ENCODE results near the gene SPPL3.
"Not testable (repeated sequence)": the region's sequence is repeated elsewhere in the genome, so short reads cannot be mapped to it uniquely, and the experiment has no call there.

SPPL3 gene

DNA sequence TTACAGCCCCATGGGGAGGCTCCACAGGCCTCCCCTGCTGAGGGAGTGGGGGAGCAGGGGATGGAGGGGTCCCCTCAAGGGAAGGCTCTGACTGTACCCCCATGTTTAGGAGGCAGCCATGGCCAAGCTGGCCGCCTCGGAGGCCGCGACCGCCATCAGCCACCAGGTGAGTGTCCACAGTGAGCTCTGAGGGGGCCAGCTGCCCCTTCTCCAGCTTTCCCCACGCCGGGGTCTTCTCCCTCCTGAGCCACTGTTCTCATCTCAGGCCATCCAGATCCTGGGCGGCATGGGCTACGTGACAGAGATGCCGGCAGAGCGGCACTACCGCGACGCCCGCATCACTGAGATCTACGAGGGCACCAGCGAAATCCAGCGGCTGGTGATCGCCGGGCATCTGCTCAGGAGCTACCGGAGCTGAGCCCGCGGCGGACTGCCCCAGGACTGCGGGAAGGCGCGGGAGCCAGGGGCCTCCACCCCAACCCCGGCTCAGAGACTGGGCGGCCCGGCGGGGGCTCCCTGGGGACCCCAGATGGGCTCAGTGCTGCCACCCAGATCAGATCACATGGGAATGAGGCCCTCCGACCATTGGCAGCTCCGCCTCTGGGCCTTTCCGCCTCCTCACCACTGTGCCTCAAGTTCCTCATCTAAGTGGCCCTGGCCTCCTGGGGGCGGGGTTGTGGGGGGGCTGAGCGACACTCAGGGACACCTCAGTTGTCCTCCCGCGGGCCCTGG, 165.0 kb downstream of the SPPL3 start:
- Histone ChIP-seq H3K4me3 (ENCODE audit: low read length) (no peak overlapping the region), H3K36me3 (ENCODE audit: control insufficient read depth, insufficient read depth, low read length) (peaks cover 2% of the 10 kb centered on the region), H3K4me1 (ENCODE audit: control insufficient read depth, insufficient read depth, low read length) (no peaks in the 10 kb centered on the region), H3K9ac (ENCODE audit: low read length) (no peak overlapping the region), H3K27ac (ENCODE audit: low read depth, low read length) (no peak overlapping the region), H3K27me3 (ENCODE audit: control insufficient read depth, insufficient read depth, low read length) (no peaks in the 10 kb centered on the region)

- Histone ChIP-seq H3K9ac (ENCODE audit: low read length) (no peak overlapping the region), H3K4me3 (ENCODE audit: low read length) (no peak overlapping the region), H3K27ac (ENCODE audit: low read depth, low read length) (no peak overlapping the region), H3K36me3 (ENCODE audit: control insufficient read depth, insufficient read depth, low read length) (peaks cover 2% of the 10 kb centered on the region), H3K27me3 (ENCODE audit: control insufficient read depth, insufficient read depth, low read length) (no peaks in the 10 kb centered on the region), H3K4me1 (ENCODE audit: control insufficient read depth, insufficient read depth, low read length) (no peaks in the 10 kb centered on the region)
Measured at GRCh38 chr12:120738252-120739030, 165.7 kb downstream of the SPPL3 start.

DNA sequence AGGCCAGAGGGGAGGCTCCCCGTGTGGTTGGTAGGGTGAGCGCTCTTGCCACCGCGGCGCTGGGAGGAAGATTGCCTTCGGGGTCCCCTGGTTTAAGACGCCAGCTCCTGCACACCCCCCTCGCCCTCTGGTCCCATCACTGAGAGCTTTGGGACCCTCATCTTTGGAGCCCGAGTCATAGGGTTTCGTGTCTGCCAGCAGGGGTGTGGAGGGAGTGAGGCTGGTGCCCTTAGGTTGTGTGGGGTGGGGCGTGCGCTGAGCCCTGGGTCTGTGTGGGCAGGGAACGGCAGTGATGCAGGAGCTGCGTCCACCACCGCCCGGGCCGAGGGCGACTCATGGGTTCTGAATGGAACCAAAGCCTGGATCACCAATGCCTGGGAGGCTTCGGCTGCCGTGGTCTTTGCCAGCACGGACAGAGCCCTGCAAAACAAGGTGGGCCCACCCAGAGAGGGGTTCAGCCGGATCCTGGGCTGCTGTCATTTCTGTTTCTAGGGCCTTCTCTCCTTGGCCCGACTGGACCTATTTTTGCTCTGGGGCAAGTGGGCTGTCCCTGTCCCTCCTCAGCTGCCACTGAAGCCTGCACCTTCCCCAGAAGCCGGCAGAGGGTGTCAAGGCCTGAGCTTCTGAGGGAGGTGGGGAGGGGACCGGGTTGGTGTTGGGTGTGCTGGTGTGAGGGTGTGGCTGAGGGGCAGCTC, 166.5 kb downstream of the SPPL3 start:
- peaks cover 2% of the 10 kb centered on the region for H3K36me3 ChIP-seq (ENCODE audit: control insufficient read depth, insufficient read depth, low read length)

GRCh38 chr12:120736404-120737331, 167.5 kb downstream of the SPPL3 start:
- Histone ChIP-seq H3K27me3 (ENCODE audit: control insufficient read depth, insufficient read depth, low read length) (no peaks in the 10 kb centered on the region), H3K27ac (ENCODE audit: low read depth, low read length) (no peak overlapping the region), H3K4me1 (ENCODE audit: control insufficient read depth, insufficient read depth, low read length) (no peaks in the 10 kb centered on the region), H3K9ac (ENCODE audit: low read length) (no peak overlapping the region), H3K36me3 (ENCODE audit: control insufficient read depth, insufficient read depth, low read length) (peaks cover 2% of the 10 kb centered on the region), H3K4me3 (ENCODE audit: low read length) (no peak overlapping the region)

More for the DNA sequence above, 166.5 kb downstream of the SPPL3 start:
- Histone ChIP-seq H3K27ac (ENCODE audit: low read depth, low read length) (no peak overlapping the region), H3K4me1 (ENCODE audit: control insufficient read depth, insufficient read depth, low read length) (no peaks in the 10 kb centered on the region), H3K27me3 (ENCODE audit: control insufficient read depth, insufficient read depth, low read length) (no peaks in the 10 kb centered on the region), H3K9ac (ENCODE audit: low read length) (no peak overlapping the region), H3K4me3 (ENCODE audit: low read length) (no peak overlapping the region)

DNA sequence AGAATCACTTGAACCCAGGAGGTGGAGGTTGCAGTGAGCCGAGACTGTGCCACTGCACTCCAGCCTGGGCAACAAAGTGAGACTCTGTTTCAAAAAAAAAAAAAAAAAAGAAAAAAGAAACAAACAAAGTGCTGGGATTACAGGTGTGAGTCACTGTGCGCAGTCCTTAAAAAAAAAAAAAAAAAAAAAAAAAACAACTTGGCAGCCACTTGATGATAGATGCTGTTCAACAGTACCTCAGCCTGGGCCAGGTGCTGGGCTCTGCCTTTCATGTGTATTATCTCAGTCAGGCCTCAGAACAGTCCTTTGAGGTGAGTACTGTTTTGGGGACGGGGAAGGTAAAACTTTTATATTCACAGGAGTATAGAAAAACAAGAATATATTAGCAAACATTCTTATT, 169.0 kb downstream of the SPPL3 start:
- Histone ChIP-seq H3K27me3 (ENCODE audit: control insufficient read depth, insufficient read depth, low read length) (no peaks in the 10 kb centered on the region), H3K4me1 (ENCODE audit: control insufficient read depth, insufficient read depth, low read length) (no peaks in the 10 kb centered on the region), H3K36me3 (ENCODE audit: control insufficient read depth, insufficient read depth, low read length) (peaks cover 2% of the 10 kb centered on the region)

GRCh38 chr12:120734210-120734609, 169.9 kb downstream of the SPPL3 start:
- Histone ChIP-seq H3K36me3 (ENCODE audit: control insufficient read depth, insufficient read depth, low read length) (peaks cover 4% of the 10 kb centered on the region), H3K27me3 (ENCODE audit: control insufficient read depth, insufficient read depth, low read length) (no peaks in the 10 kb centered on the region), H3K27ac (ENCODE audit: low read depth, low read length) (no peak overlapping the region), H3K4me1 (ENCODE audit: control insufficient read depth, insufficient read depth, low read length) (no peaks in the 10 kb centered on the region), H3K4me3 (ENCODE audit: low read length) (no peak overlapping the region), H3K9ac (ENCODE audit: low read length) (no peak overlapping the region)

More for the DNA sequence above, 169.0 kb downstream of the SPPL3 start:
- H3K27ac ChIP-seq (ENCODE audit: low read depth, low read length), result no peak overlapping the region
- no peak overlapping the region for H3K9ac ChIP-seq (ENCODE audit: low read length)
- H3K4me3 ChIP-seq (ENCODE audit: low read length), result no peak overlapping the region

DNA sequence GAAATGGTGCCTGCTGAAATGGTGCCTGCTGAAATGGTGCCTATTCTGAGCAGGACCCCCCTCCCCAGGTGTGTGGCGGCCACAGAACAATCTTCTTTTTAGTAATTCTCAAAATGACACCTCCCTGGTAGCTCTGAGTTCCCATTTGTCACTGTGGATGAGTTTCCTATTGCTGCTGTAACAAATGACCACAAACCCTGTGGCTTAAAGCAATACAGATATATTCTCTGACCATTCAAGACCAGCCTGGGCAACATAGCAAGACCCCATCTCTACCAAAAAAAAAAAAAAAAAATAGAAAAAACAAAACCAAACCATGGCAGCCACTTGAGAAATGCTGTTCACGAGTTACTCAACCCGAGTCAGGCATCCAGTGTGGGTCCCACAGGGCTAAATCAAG, 170.6 kb downstream of the SPPL3 start:
- Histone ChIP-seq H3K4me3 (ENCODE audit: low read length) (no peak overlapping the region), H3K4me1 (ENCODE audit: control insufficient read depth, insufficient read depth, low read length) (no peaks in the 10 kb centered on the region), H3K27me3 (ENCODE audit: control insufficient read depth, insufficient read depth, low read length) (no peaks in the 10 kb centered on the region), H3K27ac (ENCODE audit: low read depth, low read length) (no peak overlapping the region), H3K9ac (ENCODE audit: low read length) (no peak overlapping the region), H3K36me3 (ENCODE audit: control insufficient read depth, insufficient read depth, low read length) (peaks cover 3% of the 10 kb centered on the region)

DNA sequence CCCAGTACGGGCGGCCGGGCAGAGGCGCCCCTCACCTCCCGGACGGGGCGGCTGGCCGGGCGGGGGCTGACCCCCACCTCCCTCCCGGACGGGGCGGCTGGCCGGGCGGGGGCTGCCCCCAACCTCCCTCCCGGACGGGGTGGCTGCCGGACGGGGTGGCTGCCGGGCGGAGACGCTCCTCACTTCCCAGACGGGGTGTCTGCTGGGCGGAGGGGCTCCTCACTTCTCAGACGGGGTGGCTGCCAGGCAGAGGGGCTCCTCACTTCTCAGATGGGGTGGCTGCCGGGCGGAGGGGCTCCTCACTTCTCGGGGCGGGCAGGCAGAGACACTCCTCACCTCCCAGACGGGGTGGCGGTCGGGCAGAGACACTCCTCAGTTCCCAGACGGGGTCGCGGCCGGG, 172.0 kb downstream of the SPPL3 start:
- not testable (repeated sequence) for H3K36me3 ChIP-seq (ENCODE audit: control insufficient read depth, insufficient read depth, low read length); H3K9ac ChIP-seq (ENCODE audit: low read length); H3K27me3 ChIP-seq (ENCODE audit: control insufficient read depth, insufficient read depth, low read length); H3K4me1 ChIP-seq (ENCODE audit: control insufficient read depth, insufficient read depth, low read length); H3K4me3 ChIP-seq (ENCODE audit: low read length); H3K27ac ChIP-seq (ENCODE audit: low read depth, low read length)

- Histone ChIP-seq H3K27me3 (ENCODE audit: control insufficient read depth, insufficient read depth, low read length) (no peaks in the 10 kb centered on the region), H3K27ac (ENCODE audit: low read depth, low read length) (no peak overlapping the region), H3K9ac (ENCODE audit: low read length) (no peak overlapping the region), H3K4me1 (ENCODE audit: control insufficient read depth, insufficient read depth, low read length) (no peaks in the 10 kb centered on the region), H3K4me3 (ENCODE audit: low read length) (peak overlapping the region; percentile 69), H3K36me3 (ENCODE audit: control insufficient read depth, insufficient read depth, low read length) (peaks cover 4% of the 10 kb centered on the region)
Measured at GRCh38 chr12:120726961-120727360, 177.2 kb downstream of the SPPL3 start.

DNA sequence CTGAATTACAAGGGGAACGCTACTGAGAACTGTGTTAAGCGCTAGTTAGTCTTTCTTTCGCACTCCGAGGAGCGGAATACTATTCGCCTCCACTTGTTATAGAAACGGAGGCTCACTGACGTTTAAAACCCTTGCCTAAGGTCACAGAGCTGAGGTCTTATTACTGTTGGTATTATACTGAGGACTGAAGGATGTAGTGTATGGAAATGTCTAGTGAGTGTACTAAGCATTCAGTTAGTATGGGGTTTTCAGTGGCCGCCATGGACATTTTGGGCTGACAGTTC, 177.7 kb downstream of the SPPL3 start:
- peak overlapping the region; percentile 6 for H3K9ac ChIP-seq (ENCODE audit: low read length)
- peaks cover 5% of the 10 kb centered on the region for H3K36me3 ChIP-seq (ENCODE audit: control insufficient read depth, insufficient read depth, low read length)
- peak overlapping the region; percentile 69 for H3K4me3 ChIP-seq (ENCODE audit: low read length)
- H3K4me1 ChIP-seq (ENCODE audit: control insufficient read depth, insufficient read depth, low read length), result no peaks in the 10 kb centered on the region
- no peaks in the 10 kb centered on the region for H3K27me3 ChIP-seq (ENCODE audit: control insufficient read depth, insufficient read depth, low read length)
- H3K27ac ChIP-seq (ENCODE audit: low read depth, low read length), result peak overlapping the region; percentile 67

GRCh38 chr12:120725659-120726509, 178.3 kb downstream of the SPPL3 start, which contains the start of gene ACADS:
TSS of gene ACADS (plus strand) at chr12:120725826. CDS start at chr12:120725886, 60 bp downstream.
- H3K4me3 ChIP-seq (ENCODE audit: low read length), result peak within 1 kb of the TSS; percentile 69
- H3K36me3 ChIP-seq (ENCODE audit: control insufficient read depth, insufficient read depth, low read length), result peaks cover 5% of the 10 kb centered on the region
- no peaks in the 10 kb centered on the region for H3K4me1 ChIP-seq (ENCODE audit: control insufficient read depth, insufficient read depth, low read length)
- H3K27me3 ChIP-seq (ENCODE audit: control insufficient read depth, insufficient read depth, low read length), result no peaks in the 10 kb centered on the region
- peak within 1 kb of the TSS; percentile 67 for H3K27ac ChIP-seq (ENCODE audit: low read depth, low read length)
- peak within 1 kb of the TSS; percentile 6 for H3K9ac ChIP-seq (ENCODE audit: low read length)
